ENCODE data around the gene PCED1A. TPM values are rescaled to one million over a fixed set of nuclear protein-coding genes. Genes with fewer than 3 reads are reported as not detected.

Gene PCED1A
- total and polyA plus RNA-seq, 9 of the 15 experiments (the other 6 are each of a cell fraction or from before 2014, with no cell fraction given), result 1.5 to 11.5 (median 5.9) TPM

DNA sequence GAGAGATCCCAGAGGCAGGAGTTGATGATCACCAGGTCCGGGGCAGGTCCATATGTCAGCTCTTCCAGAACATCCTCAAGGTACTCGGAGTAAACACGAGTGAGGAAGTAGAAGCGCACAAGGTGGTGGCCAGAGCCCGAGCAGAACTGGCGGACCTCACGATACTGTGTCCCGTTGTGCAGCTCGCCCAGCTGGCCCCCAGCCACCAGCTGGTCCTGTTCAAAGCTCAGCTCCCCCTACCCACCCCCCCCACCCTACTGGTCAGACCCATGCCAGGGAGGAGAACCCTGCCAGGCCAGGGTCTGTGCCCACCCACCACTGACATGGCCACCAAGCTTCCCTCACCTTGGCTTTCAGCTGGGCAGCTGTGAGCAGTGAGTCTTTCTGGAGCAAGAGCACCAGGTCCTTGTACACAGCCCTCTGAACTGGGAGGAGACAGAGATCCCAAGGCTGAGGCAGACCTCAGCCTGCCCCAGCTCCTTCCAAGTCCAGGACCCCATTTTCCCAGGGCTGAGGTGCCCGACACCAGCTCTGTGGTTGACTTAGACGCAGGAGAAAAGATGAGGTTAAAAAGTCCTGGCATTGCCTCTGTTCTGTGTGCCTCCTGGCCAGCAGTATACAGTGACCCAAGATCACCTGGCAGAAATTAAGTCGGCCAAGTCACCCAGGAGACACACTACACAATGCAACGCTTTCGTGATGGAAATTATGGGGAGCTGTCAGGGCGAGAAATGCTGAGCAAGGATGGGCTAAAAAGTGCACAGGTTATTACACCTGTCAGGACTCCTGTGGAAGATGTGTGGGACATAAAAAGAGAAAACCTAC, 1.4 kb downstream of the PCED1A start:
- H2AFZ ChIP-seq (ENCODE audit: low read depth, low read length), result no peak overlapping the region
- intact Hi-C loops (cut with micrococcal nuclease) (no loop called here), in situ Hi-C loops (cut with MboI) (no loop called here)
- POLR2A ChIA-PET, result interaction anchor here (1.1 kb wide), 1 partner anchor 131 kb away, joined by 3 read pairs; no protein-coding TSS in a partner anchor
- FAIRE-seq (no peak), ATAC-seq (no peak), DNase-seq (ENCODE audit: extremely low read depth in 1 of 4, low spot score in 3 of 4) (peak in 1 of 4 experiments; percentile 0)
- no peaks in the 10 kb centered on the region for H3K27me3 ChIP-seq (ENCODE audit: control insufficient read depth in 2 of 2, insufficient read depth in 2 of 2, low read length in 2 of 2)
- CTCF ChIA-PET (ENCODE audit: low intra/inter-chr PET ratio), result no interaction called here
- H3K4me1 ChIP-seq (replicated peaks in 1 of 2; ENCODE audit: control insufficient read depth in 2 of 2, insufficient read depth in 2 of 2, low read length in 2 of 2), result peaks cover 9 to 25% of the 10 kb centered on the region in 2 experiments; a peak in 4 of 5 replicates
- WGBS (ENCODE audit: insufficient coverage, low coverage, missing lambda C conversion rate), result 91% methylated on average over 7 of the region's 15 CpGs
- H3K79me2 ChIP-seq (ENCODE audit: control insufficient read depth, insufficient read depth, low read length), result peaks cover 3% of the 10 kb centered on the region; the same call in 1 of the 3 replicates
- no peaks in the 10 kb centered on the region for H3K36me3 ChIP-seq (ENCODE audit: control insufficient read depth, insufficient read depth, low read length)
- no peaks in the 10 kb centered on the region for H3K9me3 ChIP-seq (replicated peaks; ENCODE audit: control insufficient read depth, insufficient read depth, low read depth, low read length)
- BruUV-seq (replicated peaks), result TSS peak; percentile 47
- H3K9me1 ChIP-seq (ENCODE audit: control insufficient read depth, insufficient read depth, low read length), result no peaks in the 10 kb centered on the region
- TF ChIP-seq, protein P1, sequence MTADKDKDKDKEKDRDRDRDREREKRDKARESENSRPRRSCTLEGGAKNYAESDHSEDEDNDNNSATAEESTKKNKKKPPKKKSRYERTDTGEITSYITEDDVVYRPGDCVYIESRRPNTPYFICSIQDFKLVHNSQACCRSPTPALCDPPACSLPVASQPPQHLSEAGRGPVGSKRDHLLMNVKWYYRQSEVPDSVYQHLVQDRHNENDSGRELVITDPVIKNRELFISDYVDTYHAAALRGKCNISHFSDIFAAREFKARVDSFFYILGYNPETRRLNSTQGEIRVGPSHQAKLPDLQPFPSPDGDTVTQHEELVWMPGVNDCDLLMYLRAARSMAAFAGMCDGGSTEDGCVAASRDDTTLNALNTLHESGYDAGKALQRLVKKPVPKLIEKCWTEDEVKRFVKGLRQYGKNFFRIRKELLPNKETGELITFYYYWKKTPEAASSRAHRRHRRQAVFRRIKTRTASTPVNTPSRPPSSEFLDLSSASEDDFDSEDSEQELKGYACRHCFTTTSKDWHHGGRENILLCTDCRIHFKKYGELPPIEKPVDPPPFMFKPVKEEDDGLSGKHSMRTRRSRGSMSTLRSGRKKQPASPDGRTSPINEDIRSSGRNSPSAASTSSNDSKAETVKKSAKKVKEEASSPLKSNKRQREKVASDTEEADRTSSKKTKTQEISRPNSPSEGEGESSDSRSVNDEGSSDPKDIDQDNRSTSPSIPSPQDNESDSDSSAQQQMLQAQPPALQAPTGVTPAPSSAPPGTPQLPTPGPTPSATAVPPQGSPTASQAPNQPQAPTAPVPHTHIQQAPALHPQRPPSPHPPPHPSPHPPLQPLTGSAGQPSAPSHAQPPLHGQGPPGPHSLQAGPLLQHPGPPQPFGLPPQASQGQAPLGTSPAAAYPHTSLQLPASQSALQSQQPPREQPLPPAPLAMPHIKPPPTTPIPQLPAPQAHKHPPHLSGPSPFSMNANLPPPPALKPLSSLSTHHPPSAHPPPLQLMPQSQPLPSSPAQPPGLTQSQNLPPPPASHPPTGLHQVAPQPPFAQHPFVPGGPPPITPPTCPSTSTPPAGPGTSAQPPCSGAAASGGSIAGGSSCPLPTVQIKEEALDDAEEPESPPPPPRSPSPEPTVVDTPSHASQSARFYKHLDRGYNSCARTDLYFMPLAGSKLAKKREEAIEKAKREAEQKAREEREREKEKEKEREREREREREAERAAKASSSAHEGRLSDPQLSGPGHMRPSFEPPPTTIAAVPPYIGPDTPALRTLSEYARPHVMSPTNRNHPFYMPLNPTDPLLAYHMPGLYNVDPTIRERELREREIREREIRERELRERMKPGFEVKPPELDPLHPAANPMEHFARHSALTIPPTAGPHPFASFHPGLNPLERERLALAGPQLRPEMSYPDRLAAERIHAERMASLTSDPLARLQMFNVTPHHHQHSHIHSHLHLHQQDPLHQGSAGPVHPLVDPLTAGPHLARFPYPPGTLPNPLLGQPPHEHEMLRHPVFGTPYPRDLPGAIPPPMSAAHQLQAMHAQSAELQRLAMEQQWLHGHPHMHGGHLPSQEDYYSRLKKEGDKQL (CRISPR knock-in tag; IDR thresholded peaks at IDR 0.05; ENCODE audit: borderline replicate concordance), result no peak
- no peak for TF ChIP-seq HDAC3 (IDR thresholded peaks at IDR 0.05; ENCODE audit: borderline replicate concordance, partially characterized antibody)
- TF ChIP-seq ELF2 (CRISPR knock-in tag; IDR thresholded peaks at IDR 0.05), result no peak
- TF ChIP-seq, protein P2, sequence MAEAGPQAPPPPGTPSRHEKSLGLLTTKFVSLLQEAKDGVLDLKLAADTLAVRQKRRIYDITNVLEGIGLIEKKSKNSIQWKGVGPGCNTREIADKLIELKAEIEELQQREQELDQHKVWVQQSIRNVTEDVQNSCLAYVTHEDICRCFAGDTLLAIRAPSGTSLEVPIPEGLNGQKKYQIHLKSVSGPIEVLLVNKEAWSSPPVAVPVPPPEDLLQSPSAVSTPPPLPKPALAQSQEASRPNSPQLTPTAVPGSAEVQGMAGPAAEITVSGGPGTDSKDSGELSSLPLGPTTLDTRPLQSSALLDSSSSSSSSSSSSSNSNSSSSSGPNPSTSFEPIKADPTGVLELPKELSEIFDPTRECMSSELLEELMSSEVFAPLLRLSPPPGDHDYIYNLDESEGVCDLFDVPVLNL (CRISPR knock-in tag; IDR thresholded peaks at IDR 0.05; ENCODE audit: low read depth), result no peak
- TF ChIP-seq ZNF668 (CRISPR knock-in tag; IDR thresholded peaks at IDR 0.05), result no peak
- TF ChIP-seq ZFP30 (CRISPR knock-in tag; IDR thresholded peaks at IDR 0.05; ENCODE audit: borderline replicate concordance), result no peak
- TF ChIP-seq ELF4 (CRISPR knock-in tag; IDR thresholded peaks at IDR 0.05), result no peak
- no peak overlapping the region for H3K4me3 ChIP-seq
- H4K20me1 ChIP-seq (replicated peaks; ENCODE audit: control insufficient read depth, insufficient read depth, low read length), result no peaks in the 10 kb centered on the region
- no peak overlapping the region for H3K4me2 ChIP-seq (ENCODE audit: insufficient read depth, low read length)
- no peak overlapping the region; a peak in 1 of 4 replicates for H3K9ac ChIP-seq (ENCODE audit: insufficient read depth in 1 of 2, low read depth in 2 of 2, low read length in 2 of 2)
- no peak overlapping the region for H3K27ac ChIP-seq (ENCODE audit: extremely low read depth, low read depth, low read length)
